PC-9 (cell line): Measurements from ENCODE around the gene CCDC78.

Experiments
- CTCF ChIP-seq: fragments of 200-600 bp; sonication (generic); conservative IDR thresholded peaks from 2 replicates; pipeline ENCODE4 v1.6.1; 2017; ENCODE audit warnings: mixed run types, antibody characterized with exemption, mild to moderate bottlenecking, moderate library complexity
- EZH2 ChIP-seq: fragments of 200-600 bp; sonication (generic); IDR thresholded peaks from 2 replicates; pipeline ENCODE4 v1.8.0; 2017; ENCODE audit warnings: antibody characterized with exemption, low read depth

GRCh38 chr16:765488-765865, 39.2 kb upstream of the CCDC78 start:
- no peak for TF ChIP-seq CTCF
- TF ChIP-seq EZH2 = no peak
